GF-D8 (cell line): ENCODE results near the gene TMEM175.
"Not testable (repeated sequence)": the region's sequence is repeated elsewhere in the genome, so short reads cannot be mapped to it uniquely, and the experiment has no call there.

ENCODE experiments used
- DNase-seq: peaks from one replicate; lab custom pipeline; 2025; lab: John Stamatoyannopoulos, UW

TMEM175 gene

DNA sequence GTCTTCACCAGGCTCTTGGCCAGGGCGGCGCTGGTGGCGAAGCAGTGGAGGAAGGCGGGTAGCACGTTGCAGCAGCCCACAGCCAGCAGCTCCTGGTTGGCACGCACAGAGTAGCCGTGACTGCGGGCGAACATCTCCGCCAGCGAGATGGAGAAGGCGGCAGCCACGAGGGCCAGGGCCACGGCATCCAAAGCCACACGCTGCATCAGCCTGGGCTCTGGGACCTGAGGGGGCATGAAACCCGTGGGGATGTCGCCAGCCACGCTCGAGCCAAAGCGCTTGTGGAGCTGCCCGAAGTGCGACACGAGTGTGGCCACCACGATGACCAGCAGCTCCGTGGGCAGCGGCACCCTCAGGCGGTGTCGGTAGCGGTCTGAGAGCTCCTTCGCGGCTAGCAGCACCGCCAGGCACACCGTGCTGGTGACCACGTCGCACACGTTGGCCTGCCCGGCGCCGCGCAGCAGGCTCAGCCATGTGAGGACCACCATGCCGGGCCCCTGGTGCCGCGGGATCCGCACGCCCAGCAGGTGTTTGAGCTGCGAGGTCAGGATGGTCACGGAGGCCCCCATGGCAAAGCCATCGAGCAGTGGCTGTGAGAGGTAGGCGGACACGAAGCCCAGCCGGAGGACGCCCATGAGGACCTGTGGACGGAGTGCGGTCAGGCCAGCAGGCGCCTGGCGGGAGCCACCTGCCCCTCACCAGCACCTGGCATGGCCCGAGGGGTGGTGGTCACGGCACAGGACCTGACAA, 57.6 kb downstream of the TMEM175 start:
- no peak for DNase-seq

DNA sequence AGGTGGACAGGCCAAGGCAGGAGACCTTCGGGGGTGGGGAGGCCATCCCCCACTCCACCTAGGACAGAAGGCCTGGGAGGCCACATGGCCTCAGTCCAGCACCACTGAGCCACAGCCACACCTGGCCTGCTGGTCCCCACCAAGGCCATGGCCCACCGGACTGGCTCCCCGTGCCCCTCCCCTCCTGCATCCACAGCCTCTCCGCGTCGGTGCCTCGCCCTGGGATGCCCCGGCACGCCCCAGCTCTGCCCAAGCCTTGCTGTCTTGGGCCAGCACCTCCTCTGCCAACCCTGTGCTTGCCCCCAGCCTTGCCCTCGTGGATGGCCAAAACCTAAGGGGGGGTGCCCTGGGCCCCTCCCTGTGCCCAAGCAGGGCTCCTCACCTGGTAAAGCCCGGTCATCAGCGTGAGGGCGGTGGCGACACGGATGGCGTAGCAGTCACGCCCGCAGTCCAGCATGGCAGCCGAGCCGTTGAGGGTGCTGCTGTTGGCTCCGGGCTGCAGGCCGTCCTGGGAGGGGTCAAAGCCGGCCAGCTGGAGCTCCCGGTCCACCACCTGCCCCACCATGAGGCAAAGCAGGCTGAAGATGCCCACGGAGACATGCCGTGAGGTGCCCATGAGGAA, 58.6 kb downstream of the TMEM175 start:
- DNase-seq: no peak

DNA sequence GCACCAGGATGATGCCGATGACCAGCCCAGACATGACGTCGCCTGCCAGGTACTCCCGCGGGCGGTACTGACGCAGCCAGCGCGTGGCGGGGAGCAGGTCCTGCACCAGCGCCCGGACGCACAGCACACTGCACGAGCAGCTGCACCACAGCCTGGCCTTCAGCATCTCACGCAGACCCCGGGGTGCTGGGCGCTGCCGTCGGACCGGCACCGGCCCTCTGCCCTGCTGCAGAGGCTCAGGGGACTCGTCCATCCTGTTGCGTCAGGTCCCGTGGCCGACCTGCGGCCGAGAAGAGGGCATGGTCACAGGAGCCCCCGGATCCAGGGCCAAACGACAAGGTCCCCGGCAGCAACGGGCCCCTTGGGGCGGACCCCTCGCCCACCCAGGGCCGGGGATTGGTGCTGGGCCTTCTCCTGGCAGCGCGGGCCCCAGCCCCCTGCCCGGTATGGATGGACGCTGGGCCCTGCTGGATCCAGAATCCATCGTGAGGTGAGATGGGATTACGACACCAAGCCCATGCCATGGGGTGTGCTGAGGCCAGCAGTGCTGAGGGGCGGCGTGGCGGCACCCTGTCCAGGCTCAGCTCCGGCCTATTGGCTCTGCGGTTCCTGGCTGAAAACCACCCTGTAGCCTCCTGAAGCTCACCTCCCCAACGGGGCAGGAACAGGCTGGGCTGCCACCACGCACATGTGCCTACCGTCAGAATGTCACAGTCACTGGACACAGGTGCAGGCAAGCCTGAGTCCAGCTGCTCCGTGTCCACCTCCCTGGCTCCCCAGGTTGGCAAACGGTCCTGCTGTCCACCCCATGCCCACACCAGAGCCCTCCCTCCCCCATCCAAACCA, 59.4 kb downstream of the TMEM175 start:
- DNase-seq: no peak

DNA sequence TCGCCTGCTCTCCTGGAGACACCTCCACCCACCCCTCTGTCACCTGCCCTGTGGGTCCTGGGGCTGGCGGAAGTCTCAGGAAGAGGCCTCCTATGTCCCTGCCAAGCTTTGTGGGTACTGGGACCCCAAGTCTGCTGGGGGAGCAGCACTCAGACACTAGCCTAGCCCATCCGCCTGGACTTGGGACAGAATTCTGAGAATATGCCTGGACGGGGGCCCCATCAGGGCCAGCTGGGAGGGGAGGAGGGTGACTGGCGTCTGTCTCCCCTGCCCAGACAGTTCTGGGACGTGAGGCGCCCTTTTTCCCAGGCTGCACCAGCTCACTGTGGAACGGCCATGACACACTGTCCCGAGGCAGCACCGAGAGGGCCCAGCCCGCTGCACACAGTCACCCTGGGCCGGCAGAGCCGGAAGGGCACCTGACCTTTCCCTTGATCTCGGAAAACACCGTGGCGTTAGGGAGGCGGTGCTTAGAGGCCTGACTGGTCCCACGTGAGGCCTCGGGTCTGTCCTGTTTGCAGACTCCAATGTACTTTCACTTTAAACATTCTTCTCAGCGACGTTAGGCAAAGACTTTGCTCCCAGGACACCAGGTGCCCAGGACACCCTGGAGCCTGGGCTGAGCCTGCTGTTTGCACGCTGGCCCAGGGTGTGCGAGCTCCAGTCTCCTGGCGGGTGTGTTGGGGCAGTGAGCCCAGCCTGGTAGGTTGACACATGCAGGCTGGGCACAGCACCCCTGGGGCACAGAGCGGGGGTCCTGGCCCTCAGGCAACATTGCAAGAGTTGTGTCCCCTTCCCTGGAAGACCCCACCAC, 60.2 kb downstream of the TMEM175 start:
- DNase-seq: no peak

DNA sequence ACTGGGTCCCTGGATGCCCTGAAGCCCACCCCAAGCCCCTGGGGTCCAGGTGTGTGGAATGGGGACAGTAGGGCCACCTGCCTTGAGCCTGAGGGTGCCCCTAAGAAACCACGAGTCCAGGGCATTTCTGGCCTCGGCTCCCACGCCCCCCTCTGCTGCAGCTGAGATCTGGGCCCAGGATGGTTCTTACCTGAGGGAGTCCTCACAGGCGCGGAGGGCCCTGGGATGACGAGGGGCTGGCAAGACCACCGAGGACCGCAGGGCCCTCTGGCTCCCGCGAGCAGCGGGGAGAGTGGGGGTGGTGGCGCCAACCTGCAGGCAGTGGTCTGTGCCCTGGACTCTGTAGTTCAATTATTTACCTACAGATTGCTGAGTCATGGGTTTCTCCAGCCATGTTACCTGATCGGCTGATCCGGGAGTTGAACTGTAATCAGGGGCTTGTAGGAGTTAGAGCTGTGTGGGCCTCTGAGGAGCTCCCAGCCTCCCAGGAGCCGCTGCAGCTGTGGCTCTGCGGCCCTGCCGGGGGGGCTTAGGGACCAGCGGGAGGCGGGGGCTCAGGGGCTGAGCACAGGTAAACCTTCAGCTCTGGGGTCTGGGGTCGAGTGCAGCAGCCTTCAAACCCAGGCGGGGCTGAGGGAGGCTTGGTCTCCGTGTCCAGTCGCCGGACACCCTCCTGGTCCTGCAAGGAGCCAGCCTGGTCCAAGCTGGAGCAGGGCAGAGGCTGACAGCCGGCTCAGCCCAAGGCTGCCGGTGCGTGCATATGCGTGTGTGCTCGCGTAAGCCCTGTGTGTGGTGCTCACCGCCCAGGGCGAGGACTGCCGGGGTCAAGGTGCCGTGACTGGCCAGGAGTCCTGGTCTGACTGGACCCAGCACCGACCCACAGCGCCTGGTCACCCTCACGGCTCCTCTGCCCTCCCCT, 61.1 kb downstream of the TMEM175 start, which contains the start of gene SLC26A1:
TSS of gene SLC26A1 (minus strand) at position 294 of the 919 bp plus-strand sequence. CDS start 1,701 bp downstream, outside the sequence.
- no peak for DNase-seq

DNA sequence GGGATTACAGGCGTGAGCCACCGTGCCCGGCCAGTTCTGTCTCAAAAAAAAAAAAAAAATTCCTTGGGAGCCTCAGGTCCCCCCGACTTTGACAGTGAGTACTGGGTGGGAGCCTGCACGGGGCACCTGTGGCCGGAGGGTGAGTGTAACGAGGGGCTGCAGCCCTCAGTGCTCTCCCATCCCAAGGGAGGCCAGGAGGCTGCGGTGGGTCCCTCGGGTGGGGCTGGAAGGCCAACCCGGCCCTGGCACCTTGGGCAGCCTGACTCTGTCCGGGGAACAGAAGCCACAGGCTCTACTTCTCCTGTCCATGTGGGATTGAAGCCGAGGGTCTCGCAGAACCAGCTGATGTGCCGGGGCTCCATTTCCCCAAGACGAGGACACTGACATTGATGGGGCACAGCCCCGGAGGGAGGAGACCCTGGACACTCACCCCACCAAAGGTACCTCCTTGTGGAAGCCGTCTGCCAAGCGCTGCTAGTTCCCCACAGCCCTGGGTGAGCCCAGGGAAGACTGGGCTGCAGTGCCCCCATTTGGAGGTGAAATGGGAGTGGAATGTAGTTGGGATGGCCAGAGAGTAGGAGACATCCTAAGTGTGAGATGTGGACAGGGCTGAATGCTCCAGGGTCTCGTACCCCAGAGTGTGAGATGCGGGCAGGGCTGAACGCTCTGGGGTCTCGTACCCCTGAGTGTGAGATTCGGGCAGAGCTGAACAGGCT, 63.2 kb downstream of the TMEM175 start:
- no peak for DNase-seq

DNA sequence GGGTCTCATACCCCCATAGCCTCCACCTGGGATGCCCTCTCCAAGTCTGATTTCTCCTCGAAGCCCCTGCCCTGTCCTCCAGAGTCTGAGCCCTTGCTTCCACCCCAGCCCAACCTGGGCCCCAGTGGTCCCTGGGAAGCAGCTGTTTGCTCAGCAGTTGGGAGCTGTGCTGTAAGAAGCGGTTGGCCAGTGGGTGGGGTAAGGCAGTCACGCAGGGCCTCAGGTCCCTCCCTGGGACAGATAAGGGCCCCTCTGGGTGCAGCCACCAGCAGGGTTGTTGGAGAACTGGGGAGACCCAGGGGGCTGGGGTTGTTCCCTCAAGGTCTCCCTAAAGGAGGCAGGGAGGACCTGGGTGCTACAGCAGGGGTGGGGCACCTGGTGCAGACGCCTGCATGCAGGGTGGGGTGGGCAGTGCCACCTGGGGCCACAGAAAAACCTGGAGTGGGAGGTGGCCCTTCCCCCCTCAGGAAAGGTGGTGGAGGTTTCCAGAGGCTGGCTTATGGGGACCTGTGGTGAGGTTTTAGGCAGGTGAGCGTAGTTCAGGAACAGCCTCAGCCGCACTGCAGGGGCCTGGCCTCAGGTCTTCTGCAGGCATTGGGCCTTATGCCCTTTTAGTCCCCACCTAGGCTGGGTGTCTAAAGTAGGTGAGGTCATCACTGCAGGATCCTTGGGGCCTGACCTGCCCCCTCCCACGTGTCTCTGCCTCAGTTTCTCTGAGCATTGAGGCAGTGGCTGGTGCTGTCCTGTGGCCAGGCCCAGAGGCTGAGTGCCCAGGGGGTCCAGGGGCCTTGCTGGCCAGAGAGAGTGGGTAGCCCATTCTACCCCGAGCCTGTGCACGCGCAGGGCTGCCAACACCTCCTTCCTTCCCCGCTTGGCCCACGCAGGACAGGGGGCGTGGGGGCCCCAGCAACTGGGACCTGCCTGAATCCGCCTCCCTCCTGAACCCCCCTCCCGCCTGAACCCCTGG, 64.1 kb downstream of the TMEM175 start:
- no peak for DNase-seq

DNA sequence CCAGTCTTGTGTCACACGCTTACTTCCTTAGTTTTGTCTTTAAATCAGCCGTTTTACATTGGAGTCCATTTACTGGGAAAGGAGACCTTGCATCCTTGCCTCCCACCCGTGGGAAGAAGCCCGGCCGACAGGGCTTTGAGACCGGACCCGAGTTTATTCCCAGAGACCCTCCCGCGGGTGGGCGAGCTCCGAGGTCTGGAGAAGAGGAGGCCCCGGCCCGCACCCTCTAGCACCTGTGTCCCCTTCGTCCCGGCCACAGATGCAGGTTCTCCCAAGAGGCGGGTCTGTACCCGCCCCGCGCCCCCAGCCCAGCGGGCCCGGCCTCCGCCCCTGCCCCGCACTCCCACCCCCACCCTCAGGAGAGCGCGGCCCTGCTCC, 64.7 kb downstream of the TMEM175 start:
- DNase-seq: no peak

DNA sequence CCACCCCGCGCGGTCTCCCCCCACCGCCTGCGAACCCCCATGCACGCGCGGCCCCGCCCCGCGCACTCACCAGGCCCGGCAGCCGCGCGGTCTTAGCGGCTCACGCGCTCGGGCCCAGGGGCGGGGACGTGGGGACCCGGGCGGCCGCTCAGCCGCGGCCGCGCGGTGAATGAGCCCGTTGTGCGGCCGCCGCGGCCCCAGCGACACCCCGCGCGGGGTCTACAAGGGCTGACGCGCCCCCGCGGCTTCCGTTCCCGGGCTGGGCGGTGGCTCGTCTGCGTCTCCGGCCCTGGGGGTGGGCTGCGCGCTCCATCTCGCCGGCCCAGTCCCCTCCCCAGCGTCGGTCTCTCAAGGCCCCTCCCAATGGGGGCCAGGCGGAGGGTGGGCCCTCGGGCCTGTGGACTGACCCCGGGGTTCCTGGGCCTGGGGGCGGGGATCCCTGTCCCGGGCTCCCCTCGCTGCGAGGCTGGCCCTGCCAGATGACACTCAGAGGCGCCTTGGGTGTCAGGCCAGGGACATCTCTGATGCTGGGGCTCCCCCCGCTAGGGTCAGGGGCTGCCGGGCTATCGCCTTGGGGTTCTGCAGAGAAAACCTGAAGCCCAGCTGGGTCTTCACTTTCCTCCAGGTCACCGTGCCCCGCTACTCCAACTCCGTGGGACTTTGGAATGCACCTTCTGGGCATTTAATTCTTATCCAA, 65.3 kb downstream of the TMEM175 start:
- DNase-seq: no peak

DNA sequence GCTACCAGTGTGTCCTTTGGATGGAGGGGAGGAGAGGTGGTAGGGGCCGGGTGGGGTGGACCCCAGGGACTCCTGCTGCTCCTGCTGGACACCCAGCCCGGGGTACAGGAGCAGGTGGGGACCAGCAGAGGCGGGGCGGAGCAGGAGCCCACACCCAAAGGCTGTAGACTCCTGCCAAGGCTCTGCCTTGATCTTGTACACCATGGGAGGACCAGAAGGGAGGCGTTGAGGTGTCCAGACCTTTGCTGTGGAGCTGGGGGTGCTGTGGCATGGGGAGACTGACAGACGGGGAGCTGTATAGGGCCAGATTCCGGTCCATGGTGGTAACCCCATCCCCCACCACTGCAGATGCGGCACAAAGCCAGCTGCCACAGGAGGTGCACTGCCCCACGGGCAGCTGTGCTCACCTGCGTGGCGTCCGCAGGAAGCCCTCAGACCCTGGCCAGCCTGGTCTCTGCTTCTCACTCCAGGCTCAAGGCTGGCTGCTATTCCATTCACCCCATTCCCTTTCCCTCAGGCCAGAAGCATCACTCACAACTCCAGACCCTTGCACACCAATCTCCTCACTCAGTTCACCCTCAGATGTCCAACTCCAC, 65.9 kb downstream of the TMEM175 start:
- DNase-seq: no peak

DNA sequence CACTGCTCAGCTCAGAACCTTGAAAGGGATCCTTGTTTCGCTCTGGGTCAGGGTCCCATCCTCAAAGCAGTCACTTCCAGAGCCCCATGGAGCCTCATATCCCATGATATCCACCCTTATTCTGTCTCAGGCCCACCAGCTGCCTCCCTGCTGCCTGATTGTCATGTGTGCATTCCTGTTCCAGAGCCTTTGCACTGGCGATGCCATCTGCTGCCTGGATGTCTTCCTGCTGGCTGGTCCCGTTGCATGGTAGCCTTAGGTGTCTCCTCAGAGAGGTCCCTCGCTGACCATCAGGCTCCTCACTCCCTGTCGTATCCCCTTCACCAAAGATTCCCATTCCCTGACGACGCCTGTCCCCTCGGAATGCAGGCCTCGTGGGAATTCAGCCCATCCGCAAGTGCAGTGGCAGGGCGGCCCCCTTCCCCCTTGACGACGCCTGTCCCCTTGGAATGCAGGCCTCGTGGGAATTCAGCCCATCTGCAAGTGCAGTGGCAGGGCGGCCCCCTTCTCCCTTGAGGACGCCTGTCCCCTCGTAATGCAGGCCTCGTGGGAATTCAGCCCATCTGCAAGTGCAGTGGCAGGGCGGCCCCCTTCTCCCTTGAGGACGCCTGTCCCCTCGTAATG, 67.1 kb downstream of the TMEM175 start:
- not testable (repeated sequence) for DNase-seq

DNA sequence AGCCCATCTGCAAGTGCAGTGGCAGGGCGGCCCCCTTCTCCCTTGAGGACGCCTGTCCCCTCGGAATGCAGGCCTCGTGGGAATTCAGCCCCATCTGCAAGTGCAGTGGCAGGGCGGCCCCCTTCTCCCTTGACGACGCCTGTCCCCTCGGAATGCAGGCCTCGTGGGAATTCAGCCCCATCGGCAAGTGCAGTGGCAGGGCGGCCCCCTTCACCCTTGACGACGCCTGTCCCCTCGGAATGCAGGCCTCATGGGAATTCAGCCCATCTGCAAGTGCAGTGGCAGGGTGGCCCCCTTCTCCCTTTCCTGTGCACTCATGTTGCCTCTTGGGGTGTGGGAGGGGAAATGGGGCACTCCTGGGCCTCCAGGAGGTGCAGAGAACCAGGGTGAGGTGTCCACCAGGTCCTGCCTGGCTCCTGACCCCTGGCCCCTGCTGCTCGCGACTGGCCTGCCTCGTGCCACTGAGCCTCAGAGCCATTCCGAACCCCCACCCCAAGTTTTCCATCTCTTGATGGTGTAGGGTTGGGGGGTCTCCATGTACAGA, 67.7 kb downstream of the TMEM175 start:
- DNase-seq: no peak

DNA sequence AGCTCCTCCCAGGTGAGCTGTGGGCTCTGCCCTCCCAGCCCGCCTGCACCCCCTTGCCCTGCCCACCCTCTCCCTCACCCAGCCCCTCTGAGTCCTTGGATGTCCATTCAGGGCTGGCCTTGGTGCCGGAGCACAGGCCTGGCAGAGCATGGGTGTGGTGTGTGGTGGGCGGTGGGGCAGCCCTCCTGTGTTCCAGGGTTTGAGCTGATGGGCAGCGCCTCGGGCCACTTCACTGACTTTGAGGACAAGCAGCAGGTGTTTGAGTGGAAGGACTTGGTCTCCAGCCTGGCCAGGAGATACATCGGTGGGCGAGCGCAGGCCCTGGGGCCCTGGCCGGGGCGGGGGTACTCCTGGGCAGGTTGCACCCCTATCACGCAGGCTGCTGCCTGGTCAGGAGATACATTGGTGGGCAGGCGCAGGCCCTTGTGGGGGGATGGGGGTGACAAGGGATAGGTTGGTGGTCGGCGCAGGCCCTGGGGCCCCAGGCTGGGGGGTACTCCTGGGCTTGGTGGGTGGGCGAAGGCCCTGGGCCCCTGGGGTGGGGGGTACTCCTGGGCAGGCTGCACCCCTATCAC, 68.5 kb downstream of the TMEM175 start:
- DNase-seq: no peak

DNA sequence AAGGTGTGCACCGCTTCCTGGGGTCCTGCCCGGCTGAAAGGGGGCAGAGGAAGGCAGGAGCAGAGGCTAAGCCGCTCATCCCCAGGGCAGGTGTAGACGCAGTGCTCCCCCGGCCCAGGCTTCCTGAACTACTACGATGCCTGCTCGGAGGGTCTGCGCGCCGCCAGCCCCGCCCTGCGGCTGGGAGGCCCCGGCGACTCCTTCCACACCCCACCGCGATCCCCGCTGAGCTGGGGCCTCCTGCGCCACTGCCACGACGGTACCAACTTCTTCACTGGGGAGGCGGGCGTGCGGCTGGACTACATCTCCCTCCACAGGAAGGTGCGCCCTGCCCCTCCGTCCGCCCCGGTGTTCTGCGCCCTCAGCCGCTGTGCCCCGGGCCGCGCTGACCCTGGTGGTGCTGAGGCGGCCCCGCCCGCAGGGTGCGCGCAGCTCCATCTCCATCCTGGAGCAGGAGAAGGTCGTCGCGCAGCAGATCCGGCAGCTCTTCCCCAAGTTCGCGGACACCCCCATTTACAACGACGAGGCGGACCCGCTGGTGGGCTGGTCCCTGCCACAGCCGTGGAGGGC, 69.4 kb downstream of the TMEM175 start:
- no peak for DNase-seq

DNA sequence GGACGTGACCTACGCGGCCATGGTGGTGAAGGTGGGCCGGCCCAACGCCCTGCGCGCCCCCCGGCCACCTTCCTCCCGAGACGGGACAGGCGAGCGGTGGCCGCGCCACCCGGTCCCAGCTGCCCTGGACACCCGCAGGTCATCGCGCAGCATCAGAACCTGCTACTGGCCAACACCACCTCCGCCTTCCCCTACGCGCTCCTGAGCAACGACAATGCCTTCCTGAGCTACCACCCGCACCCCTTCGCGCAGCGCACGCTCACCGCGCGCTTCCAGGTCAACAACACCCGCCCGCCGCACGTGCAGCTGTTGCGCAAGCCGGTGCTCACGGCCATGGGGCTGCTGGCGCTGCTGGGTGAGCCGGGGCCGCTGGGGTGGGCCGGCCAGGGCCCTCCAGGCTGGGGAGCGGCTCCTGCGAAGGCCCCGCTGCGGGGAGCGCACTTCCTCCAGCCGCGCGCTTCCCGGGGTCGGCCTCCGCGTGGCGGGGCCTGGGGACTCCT, 69.9 kb downstream of the TMEM175 start:
- DNase-seq: no peak

DNA sequence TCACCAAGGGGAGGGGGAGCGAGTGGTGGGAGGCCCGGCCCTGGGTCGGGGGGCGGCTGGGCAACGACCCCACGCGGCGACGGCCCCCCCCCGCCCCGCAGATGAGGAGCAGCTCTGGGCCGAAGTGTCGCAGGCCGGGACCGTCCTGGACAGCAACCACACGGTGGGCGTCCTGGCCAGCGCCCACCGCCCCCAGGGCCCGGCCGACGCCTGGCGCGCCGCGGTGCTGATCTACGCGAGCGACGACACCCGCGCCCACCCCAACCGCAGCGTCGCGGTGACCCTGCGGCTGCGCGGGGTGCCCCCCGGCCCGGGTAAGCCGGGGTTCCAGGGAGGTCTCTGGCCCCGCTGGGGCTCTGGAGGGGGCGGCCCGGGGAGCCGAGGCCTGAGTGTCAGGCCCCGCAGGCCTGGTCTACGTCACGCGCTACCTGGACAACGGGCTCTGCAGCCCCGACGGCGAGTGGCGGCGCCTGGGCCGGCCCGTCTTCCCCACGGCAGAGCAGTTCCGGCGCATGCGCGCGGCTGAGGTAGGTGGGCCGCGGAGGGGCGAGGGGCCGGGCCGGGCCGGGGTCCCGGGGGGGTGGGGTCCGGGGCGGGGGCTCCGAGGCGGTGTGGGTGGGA, 70.5 kb downstream of the TMEM175 start:
- no peak for DNase-seq
